ENCODE results near the gene GHR. TPM values are rescaled to one million over a fixed set of nuclear protein-coding genes. Genes with fewer than 3 reads are reported as not detected.

Gene GHR
- total and polyA plus RNA-seq, 2 of the 8 experiments (the other 6 are each of a cell fraction or from before 2014, with no cell fraction given): 0.15 to 0.19 TPM

GRCh38 chr5:42462083-42462482 lies 38.8 kb downstream of the GHR start:
- Histone ChIP-seq H4K91ac (replicated peaks; ENCODE audit: insufficient read length, low read length) (no peak overlapping the region), H2AK5ac (ENCODE audit: low read depth, low read length) (no peak overlapping the region), H3K4me3 (ENCODE audit: extremely low read depth in 1 of 4, insufficient read depth in 2 of 4, low read depth in 3 of 4, low read length in 4 of 4) (no peak overlapping the region), H3K79me1 (ENCODE audit: low read depth, low read length) (no peaks in the 10 kb centered on the region), H3K27me3 (replicated peaks in 1 of 4; ENCODE audit: control insufficient read depth in 3 of 4, extremely low read depth in 1 of 4, insufficient read depth in 3 of 4, low read length in 3 of 4) (no peaks in the 10 kb centered on the region), H3K27ac (ENCODE audit: low read depth, low read length) (no peak overlapping the region), H4K8ac (ENCODE audit: extremely low read depth, insufficient read depth, low read length) (no peak overlapping the region), H2BK15ac (ENCODE audit: low read length) (no peak overlapping the region), H3K4me1 (replicated peaks in 1 of 4; ENCODE audit: control insufficient read depth in 3 of 4, insufficient read depth in 4 of 4, low read length in 3 of 4) (no peaks in the 10 kb centered on the region), H2BK12ac (ENCODE audit: low read depth, low read length) (no peak overlapping the region), H3K23me2 (ENCODE audit: low read depth, low read length) (no peaks in the 10 kb centered on the region), H2BK5ac (ENCODE audit: low read depth, low read length) (no peak overlapping the region), H4K5ac (ENCODE audit: insufficient read length, low read depth, low read length) (no peak overlapping the region), H2BK20ac (ENCODE audit: low read length) (no peak overlapping the region), H3K4ac (replicated peaks; ENCODE audit: insufficient read length, low read depth, low read length) (no peak overlapping the region), H3K18ac (ENCODE audit: extremely low read depth, low read length) (no peak overlapping the region), H3K9me3 (ENCODE audit: insufficient read depth in 2 of 2, low read depth in 1 of 2, low read length in 1 of 2) (no peaks in the 10 kb centered on the region), H3K79me2 (ENCODE audit: control insufficient read depth in 1 of 2, insufficient read depth in 2 of 2, low read length in 2 of 2) (no peaks in the 10 kb centered on the region), H3K9ac (replicated peaks in 1 of 4; ENCODE audit: extremely low read depth in 1 of 4, low read depth in 3 of 4, low read length in 3 of 4) (no peak overlapping the region), H3K36me3 (ENCODE audit: control insufficient read depth in 2 of 4, insufficient read depth in 4 of 4, low read length in 3 of 4) (no peaks in the 10 kb centered on the region), H3K4me2 (ENCODE audit: insufficient read depth in 1 of 2, low read depth in 2 of 2, low read length in 2 of 2) (no peak overlapping the region), H4K20me1 (replicated peaks in 1 of 2; ENCODE audit: control insufficient read depth in 1 of 2, insufficient read depth in 2 of 2, low read length in 2 of 2) (no peaks in the 10 kb centered on the region), H2AFZ (ENCODE audit: low read length) (no peak overlapping the region), H3K23ac (ENCODE audit: insufficient read length) (no peak overlapping the region), H3K14ac (ENCODE audit: insufficient read length) (no peak overlapping the region), H3K56ac (replicated peaks; ENCODE audit: insufficient read length, low read depth, low read length) (no peak overlapping the region), H2BK120ac (replicated peaks; ENCODE audit: low read depth, low read length) (no peak overlapping the region)
- 95% methylated on average over 2 of the region's 2 CpGs; no CpG with 5 or more reads in 1 of the 2 experiments for WGBS, 2 experiments (ENCODE audit: extremely low coverage in 1 of 2, insufficient coverage in 1 of 2, insufficient read length in 1 of 2, insufficient replicate concordance in 2 of 2, low coverage in 1 of 2, low lambda C conversion rate in 2 of 2, missing lambda C conversion rate in 1 of 2)
- ChIA-PET CTCF (ENCODE audit: partially characterized antibody) (interaction anchor here (1.4 to 1.5 kb wide), 2 partner anchors 9 to 121 kb away, joined by 4 read pairs; no protein-coding TSS in a partner anchor), POLR2A (ENCODE audit: partially characterized antibody) (no interaction called here)
- FAIRE-seq (no peak), DNase-seq (ENCODE audit: low read depth in 1 of 2, low spot score in 2 of 2) (no peak)
- TF ChIP-seq KDM5A (IDR thresholded peaks at IDR 0.05; ENCODE audit: low read length) (no peak), POU5F1 (IDR thresholded peaks at IDR 0.05; ENCODE audit: low read depth, low read length) (no peak), KDM1A (IDR thresholded peaks at IDR 0.05; ENCODE audit: borderline replicate concordance, low read length) (no peak), CBX8 (IDR thresholded peaks at IDR 0.05; ENCODE audit: borderline replicate concordance, low read depth, low read length) (no peak), YY1 (IDR thresholded peaks at IDR 0.05; ENCODE audit: low read depth, low read length) (no peak), NRF1 (IDR thresholded peaks at IDR 0.05; ENCODE audit: low read depth, low read length) (no peak), SIRT6 (IDR thresholded peaks at IDR 0.05; ENCODE audit: low read length) (no peak), SP1 (IDR thresholded peaks at IDR 0.05; ENCODE audit: low read depth, low read length) (no peak)

All from H1 (cell line).